ENCODE results near the gene PGAP6.

PGAP6 gene

GRCh38 chr16:399340-400019 is 17.7 kb upstream of the PGAP6 start:
- no peak overlapping the region for H3K4me3 ChIP-seq (replicated peaks; ENCODE audit: low read depth, low read length)
- DNase-seq (ENCODE audit: low read depth): no peak
- TF ChIP-seq, protein P1, sequence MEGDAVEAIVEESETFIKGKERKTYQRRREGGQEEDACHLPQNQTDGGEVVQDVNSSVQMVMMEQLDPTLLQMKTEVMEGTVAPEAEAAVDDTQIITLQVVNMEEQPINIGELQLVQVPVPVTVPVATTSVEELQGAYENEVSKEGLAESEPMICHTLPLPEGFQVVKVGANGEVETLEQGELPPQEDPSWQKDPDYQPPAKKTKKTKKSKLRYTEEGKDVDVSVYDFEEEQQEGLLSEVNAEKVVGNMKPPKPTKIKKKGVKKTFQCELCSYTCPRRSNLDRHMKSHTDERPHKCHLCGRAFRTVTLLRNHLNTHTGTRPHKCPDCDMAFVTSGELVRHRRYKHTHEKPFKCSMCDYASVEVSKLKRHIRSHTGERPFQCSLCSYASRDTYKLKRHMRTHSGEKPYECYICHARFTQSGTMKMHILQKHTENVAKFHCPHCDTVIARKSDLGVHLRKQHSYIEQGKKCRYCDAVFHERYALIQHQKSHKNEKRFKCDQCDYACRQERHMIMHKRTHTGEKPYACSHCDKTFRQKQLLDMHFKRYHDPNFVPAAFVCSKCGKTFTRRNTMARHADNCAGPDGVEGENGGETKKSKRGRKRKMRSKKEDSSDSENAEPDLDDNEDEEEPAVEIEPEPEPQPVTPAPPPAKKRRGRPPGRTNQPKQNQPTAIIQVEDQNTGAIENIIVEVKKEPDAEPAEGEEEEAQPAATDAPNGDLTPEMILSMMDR (IDR thresholded peaks at IDR 0.05; ENCODE audit: low read length, missing control alignments): no peak

DNA sequence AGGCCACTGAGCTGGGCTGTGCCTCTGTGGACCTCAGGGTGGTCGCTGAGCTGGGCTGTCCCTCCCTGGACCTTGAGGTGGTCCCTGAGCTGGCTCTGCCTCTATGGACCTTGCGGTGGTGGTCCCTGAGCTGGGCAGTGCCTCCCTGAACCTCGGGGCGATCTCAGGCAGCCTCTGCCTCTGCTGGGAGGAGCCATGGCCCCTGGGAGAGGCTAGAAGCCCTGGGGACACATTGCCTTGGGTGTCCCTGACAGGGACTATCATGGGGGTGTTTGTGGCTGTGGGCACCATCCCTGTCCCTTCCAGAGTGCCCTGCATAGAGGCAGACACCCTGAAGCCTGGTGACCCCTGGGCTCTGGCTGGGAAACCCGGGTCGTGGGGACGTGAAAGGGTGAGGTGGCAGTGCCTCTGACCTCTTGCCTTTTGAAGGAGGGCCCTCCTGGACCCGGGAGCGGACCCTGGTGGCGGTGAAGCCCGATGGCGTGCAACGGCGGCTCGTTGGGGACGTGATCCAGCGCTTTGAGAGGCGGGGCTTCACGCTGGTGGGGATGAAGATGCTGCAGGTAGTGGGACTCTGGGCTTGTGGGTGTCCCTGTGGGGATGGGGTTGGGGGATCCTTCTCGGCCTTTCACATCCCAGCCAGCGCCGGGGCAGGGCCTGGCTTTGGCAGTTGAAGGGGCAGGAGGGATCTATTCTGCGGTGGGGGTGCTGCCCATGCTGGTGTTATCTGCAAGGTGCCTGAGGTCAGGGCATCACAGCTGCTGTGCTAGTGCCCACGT is 17.0 kb upstream of the PGAP6 start:
- no peak for DNase-seq (ENCODE audit: low read depth)
- no peak overlapping the region for H3K4me3 ChIP-seq (replicated peaks; ENCODE audit: low read depth, low read length)
- TF ChIP-seq, protein P1 (IDR thresholded peaks at IDR 0.05; ENCODE audit: low read length, missing control alignments): no peak

DNA sequence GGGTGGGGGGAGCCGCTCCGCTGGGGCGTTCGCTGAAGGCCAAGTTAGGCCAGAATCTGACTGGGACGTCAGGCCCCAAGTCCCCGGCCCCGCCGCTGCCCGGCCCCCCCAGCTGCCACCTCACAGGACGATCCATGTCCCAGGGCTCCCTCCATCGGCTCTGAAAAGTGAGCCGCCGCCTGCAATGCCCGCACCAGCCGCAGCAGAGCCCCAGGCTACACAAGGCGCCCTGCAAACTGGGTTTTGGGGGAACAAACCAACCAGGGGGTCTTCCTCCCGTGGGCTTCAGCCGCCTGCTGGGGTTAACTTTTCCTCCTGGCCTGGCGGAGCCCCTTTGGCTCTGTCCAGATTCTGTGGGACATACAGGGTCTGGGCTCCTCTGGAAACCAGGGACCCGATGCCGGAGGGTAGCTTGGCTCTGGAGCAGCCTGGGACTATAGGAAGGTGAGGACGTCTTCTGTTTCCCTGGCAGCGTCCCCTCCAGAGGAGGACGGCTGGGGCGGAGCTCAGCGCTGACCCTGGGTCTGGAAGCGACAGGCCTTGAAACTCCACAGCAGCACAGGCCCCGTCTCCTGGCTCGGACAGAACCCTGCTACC is 16.1 kb upstream of the PGAP6 start:
- DNase-seq (ENCODE audit: low read depth): peak; percentile 61
- peak overlapping the region; percentile 65 for H3K4me3 ChIP-seq (replicated peaks; ENCODE audit: low read depth, low read length)
- TF ChIP-seq, protein P1 (IDR thresholded peaks at IDR 0.05; ENCODE audit: low read length, missing control alignments): peak; percentile 36

- TF ChIP-seq, protein P1 (IDR thresholded peaks at IDR 0.05; ENCODE audit: low read length, missing control alignments): no peak
- peak; percentile 51 for DNase-seq (ENCODE audit: low read depth)
Observed at GRCh38 chr16:397135-397661, 15.4 kb upstream of the PGAP6 start, which contains the start of gene NME4. Gene NME4, plus strand, starts transcription at chr16:397199. Its CDS starts 24 bp downstream, at chr16:397223.

DNA sequence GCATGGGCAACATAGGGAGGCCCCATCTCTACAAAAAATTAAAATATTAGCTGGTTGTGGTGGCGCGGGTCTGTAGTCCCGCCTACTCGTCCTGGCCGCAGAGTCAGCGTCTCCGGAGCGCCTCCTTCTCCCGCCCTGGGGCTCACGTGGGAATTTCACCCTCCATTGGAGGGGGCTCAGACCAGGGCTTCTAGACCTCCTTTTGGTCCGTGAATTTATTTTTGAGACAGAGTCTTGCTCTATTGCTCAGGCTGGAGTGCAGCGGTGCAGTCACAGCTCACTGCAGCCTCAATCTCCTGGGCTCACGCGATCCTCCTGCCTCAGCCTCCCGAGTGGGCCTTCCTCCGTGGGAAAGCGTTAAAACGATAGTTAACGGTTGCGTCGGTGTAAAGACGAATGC is 14.8 kb upstream of the PGAP6 start:
- TF ChIP-seq, protein P1 (IDR thresholded peaks at IDR 0.05; ENCODE audit: low read length, missing control alignments): no peak
- peak; percentile 56 for DNase-seq (ENCODE audit: low read depth)
- peak overlapping the region; percentile 65 for H3K4me3 ChIP-seq (replicated peaks; ENCODE audit: low read depth, low read length)

More at GRCh38 chr16:397135-397661, 15.4 kb upstream of the PGAP6 start, which contains the start of gene NME4:
- H3K4me3 ChIP-seq (replicated peaks; ENCODE audit: low read depth, low read length): peak within 1 kb of the TSS; percentile 65

- peak overlapping the region; percentile 65 for H3K4me3 ChIP-seq (replicated peaks; ENCODE audit: low read depth, low read length)
- TF ChIP-seq, protein P1 (IDR thresholded peaks at IDR 0.05; ENCODE audit: low read length, missing control alignments): no peak
- no peak for DNase-seq (ENCODE audit: low read depth)
Observed at GRCh38 chr16:396199-396598, 14.4 kb upstream of the PGAP6 start.

Data from fibroblast of pulmonary artery (primary cell).